Measurements from ENCODE around the gene DHRS12.

The DHRS12 gene

DNA sequence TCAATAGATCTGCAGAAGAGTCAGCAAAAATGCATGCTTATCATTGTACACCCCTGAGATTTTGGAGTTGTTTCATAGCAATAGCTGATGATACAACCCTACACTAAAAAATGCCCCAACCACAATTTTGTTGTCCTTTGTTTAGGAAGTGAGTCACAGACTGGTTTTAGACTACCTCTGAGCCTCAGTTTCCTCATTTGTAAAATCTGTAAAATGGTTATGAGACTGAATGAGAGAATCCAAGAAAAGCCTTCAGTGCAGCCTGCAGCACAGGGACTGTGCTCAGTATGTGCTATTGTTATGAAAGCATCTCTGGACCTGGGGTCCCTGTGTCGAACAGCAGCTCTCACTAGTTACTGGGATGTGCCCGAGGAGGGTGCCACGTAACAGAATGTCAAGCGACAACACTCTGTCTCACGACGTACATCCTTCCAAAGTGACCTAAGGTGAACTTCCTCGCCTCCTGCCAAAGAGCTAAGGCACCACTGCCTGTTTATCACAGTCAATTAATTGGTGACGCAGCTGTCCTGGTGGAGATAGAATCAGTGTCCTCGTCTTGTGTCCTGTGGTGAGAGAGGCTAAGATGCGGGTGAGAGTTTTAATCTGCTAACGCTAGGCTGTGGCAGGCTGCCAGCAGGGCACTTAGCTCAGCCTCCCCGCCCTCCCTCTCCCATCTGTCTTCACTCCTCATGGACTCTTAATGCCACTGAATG, 18.1 kb downstream of the DHRS12 start:
- no peak overlapping the region for H3K27ac Mint-ChIP-seq
- no peak overlapping the region for H3K4me3 Mint-ChIP-seq

DNA sequence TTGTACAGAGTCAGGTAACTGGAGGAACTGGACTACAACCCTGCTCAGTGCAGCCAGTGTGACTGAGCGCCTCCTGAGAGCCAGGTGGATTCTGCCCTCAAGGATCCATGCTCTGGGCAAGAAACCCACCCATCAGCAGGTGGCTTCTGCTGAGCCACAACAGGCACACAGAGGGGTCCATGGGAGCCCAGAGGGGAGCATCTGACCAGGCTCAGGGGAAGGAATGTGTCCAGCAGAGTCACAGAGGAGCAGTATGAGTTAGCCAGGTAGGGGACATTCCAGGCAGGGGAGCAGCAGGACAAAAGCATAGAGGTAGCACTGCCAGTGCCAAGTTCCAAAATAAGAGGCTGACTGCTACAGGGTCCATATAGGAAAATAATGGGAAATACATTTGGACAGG, 19.9 kb downstream of the DHRS12 start:
- Mint-ChIP-seq H3K9me3 (ENCODE audit: low read depth) (no peaks in the 10 kb centered on the region), H3K27ac (no peak overlapping the region)

More for the DNA sequence above, 18.1 kb downstream of the DHRS12 start:
- Mint-ChIP-seq H3K27me3 (no peaks in the 10 kb centered on the region), H3K4me1 (ENCODE audit: low read depth) (peaks cover under 1% of the 10 kb centered on the region), H3K9me3 (ENCODE audit: low read depth) (no peaks in the 10 kb centered on the region), H3K36me3 (peaks cover 4% of the 10 kb centered on the region)

DNA sequence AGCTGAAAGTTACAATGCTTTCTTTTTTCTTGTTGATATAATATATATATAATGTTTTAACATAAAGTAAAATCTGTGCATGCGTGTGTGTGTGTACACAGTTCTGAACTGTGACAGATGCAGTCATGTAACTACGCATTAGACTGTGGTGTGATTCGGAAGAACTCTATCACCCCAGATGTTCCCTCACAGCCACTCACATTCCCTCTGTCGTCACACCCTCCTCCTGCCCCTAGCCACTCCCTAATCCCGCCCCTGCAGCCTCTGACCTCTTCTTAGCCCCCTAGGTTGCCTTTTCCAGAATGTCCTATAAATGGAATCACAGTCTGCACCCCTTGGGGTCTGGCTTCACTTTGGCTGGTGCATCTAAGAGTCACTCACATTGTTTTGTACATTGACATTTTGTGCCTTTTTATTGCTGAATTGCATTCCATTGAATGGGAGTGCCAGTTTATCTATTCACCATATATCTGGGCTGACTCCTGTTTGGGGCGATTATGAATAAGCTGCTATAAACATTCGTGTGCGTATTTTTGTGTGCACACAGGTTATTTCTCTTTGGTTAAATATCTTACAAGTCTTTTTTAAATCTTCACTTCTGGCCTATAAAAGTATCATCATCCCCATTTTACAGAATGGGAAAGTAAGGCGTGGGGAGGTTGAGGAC, 20.4 kb downstream of the DHRS12 start:
- no peaks in the 10 kb centered on the region for H3K27me3 Mint-ChIP-seq
- H3K36me3 Mint-ChIP-seq: peaks cover 7% of the 10 kb centered on the region
- H3K27ac Mint-ChIP-seq: no peak overlapping the region
- no peaks in the 10 kb centered on the region for H3K9me3 Mint-ChIP-seq (ENCODE audit: low read depth)
- H3K4me1 Mint-ChIP-seq (ENCODE audit: low read depth): no peaks in the 10 kb centered on the region
- H3K4me3 Mint-ChIP-seq: no peak overlapping the region

More for the DNA sequence above, 19.9 kb downstream of the DHRS12 start:
- peaks cover 7% of the 10 kb centered on the region for H3K36me3 Mint-ChIP-seq
- no peaks in the 10 kb centered on the region for H3K27me3 Mint-ChIP-seq
- H3K4me1 Mint-ChIP-seq (ENCODE audit: low read depth): no peaks in the 10 kb centered on the region
- H3K4me3 Mint-ChIP-seq: no peak overlapping the region

DNA sequence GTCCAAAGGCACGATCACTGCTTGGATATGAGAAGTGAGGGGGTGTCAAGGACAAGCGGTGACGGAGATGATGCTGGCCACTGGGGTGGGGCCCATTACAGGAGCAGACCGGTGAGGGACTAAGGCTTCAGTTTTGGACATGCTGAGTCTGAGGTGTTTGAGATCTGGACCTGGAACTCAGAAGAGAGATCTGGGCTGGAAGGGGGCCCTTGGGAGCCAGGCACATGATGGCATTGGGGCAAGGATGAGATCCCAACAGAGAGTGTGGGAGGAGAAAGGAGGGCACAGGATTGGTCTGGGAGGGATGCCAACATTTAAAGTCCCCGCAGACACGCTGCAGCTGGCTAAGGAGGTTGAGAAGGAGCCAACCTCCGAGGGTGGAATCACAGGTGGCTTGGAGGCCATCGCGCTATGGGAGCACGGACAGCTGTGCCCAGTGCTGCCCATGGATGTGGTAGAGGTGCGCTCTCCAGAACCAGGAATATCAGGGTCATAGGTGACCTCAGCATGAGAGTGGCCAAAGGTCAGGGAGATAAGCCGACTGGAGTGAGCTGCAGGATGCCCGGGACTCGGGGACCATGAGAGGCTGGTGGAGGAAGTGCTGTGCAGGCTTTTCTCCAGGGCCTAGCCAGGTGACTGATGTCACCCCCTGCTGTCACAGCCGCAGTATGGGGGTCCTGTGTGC, 21.8 kb downstream of the DHRS12 start:
- Mint-ChIP-seq H3K27me3 (no peaks in the 10 kb centered on the region), H3K9me3 (ENCODE audit: low read depth) (no peaks in the 10 kb centered on the region), H3K4me3 (no peak overlapping the region), H3K27ac (no peak overlapping the region), H3K4me1 (ENCODE audit: low read depth) (no peaks in the 10 kb centered on the region), H3K36me3 (peaks cover 7% of the 10 kb centered on the region)

DNA sequence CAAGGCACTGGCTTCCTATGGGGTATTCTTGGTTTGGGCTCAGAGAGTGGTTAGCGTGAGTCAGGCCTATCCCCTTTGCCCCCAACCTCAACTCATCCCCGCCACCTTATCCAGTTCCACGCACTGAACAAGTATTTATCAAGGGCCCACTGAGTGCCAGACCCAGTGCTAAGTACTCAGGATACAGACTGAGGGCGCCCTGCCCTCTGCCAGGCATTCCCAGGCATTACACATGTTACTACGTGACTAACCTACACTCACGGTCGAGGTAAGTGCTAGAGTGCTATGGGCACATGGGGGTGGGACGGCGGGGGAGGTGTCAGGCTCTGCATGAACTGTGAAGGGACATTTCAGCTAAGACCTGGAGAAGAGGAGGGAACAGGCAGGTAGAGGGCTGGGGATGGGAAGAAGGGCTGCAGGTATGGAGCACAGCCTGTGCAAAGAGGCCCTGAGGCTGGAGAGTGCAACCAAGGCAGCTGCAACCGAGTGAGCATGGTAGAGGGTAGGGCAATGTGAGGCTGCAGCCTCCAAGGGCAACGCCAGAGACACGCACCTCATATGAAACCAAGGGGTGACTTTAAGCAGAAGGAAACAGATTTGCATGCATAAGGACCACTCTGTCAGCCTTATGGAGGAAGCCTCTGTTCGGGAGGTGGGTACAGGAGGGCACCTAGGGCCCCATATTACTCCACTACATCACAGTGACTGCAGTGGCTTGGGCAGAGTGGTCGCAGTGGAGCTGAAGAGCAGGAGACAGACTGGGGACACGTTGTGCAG, 22.5 kb downstream of the DHRS12 start:
- Mint-ChIP-seq H3K36me3 (peaks cover 7% of the 10 kb centered on the region), H3K9me3 (ENCODE audit: low read depth) (no peaks in the 10 kb centered on the region), H3K4me3 (no peak overlapping the region), H3K4me1 (ENCODE audit: low read depth) (no peaks in the 10 kb centered on the region), H3K27me3 (no peaks in the 10 kb centered on the region), H3K27ac (no peak overlapping the region)

DNA sequence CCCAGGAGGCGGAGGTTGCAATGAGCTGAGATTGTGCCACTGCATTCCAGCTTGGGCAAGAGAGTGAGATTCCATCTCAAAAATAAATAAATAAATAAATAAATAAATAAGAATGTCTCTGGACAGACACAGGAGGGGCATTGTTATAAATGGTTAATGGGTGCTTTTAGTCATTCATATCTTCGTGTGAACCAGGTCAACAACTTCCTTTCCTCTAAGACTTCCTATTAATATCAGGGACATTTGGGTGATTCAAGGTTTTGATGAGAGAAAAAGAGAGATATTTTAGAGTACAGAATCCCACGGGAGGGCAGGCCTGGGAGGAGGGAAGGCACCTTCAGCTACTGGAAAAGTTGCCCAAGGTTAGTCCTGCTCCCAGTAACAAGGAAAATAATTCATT, 23.9 kb downstream of the DHRS12 start:
- Mint-ChIP-seq H3K9me3 (ENCODE audit: low read depth) (no peaks in the 10 kb centered on the region), H3K4me3 (no peak overlapping the region), H3K27me3 (no peaks in the 10 kb centered on the region), H3K36me3 (peaks cover 7% of the 10 kb centered on the region), H3K4me1 (ENCODE audit: low read depth) (no peaks in the 10 kb centered on the region), H3K27ac (no peak overlapping the region)

DNA sequence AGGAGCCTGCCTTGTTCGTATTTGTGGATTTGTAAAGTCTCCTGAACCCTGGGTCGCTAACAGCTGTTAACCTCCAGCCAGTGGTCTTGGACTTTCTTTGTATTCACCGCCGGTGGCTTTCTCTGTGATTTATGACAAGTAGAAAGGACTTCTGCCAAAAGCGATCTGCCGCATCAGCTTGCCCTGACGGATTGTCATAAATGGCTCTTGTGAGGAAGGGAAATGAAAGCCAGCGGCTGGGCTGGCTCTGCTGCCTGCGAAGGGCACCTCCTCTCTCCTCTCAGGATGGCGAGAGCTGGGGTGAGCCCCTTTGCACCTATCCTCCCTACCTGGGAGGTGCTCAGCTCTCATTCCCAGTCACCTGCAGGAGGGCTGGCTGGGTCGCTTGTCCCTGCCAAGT, 25.6 kb downstream of the DHRS12 start:
- Mint-ChIP-seq H3K36me3 (peaks cover 7% of the 10 kb centered on the region), H3K27ac (no peak overlapping the region), H3K9me3 (ENCODE audit: low read depth) (no peaks in the 10 kb centered on the region), H3K4me1 (ENCODE audit: low read depth) (no peaks in the 10 kb centered on the region), H3K27me3 (no peaks in the 10 kb centered on the region), H3K4me3 (no peak overlapping the region)

DNA sequence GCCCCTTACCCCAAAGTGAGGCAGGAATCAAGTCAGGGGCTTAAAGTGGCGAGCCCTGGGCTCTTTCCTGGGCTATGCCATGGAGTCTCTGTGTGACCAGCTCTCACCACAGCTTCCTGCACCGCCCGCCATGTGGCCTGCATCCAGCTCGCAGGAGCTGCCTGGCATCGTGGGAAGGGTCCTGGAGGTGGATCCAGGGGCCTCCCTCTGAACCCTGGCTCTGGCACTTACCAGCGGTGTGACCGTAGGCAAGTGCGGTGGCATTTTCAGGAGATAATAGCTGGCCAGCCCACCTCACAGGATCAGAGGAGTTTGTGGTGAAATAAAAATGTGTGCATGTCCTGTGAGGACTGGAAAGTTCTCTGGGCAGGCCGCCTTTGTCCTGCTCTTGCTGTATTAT, 26.0 kb downstream of the DHRS12 start:
- no peaks in the 10 kb centered on the region for H3K27me3 Mint-ChIP-seq
- no peaks in the 10 kb centered on the region for H3K9me3 Mint-ChIP-seq (ENCODE audit: low read depth)
- H3K36me3 Mint-ChIP-seq: peaks cover 7% of the 10 kb centered on the region
- H3K4me1 Mint-ChIP-seq (ENCODE audit: low read depth): no peaks in the 10 kb centered on the region
- no peak overlapping the region for H3K27ac Mint-ChIP-seq
- no peak overlapping the region for H3K4me3 Mint-ChIP-seq

DNA sequence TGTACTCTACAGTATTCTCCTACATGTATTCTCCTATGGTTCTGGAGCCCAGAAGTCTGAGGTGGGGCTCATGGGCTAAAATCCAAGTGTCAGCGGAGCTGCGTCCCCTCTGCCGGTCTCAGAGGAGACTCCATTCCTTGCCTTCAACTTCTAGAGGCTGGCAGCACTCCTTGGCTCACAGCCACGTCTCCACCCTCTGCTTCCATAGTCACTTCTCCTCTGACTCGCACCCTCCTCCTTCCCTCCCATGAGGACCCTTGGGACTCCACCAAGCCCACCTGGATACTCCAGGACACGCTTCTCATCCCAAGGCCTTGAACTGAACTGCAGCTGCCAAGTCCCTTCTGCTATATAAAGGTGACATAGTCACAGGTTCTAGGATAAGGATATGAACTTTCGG, 27.8 kb downstream of the DHRS12 start:
- Mint-ChIP-seq H3K4me3 (no peak overlapping the region), H3K36me3 (peaks cover 7% of the 10 kb centered on the region), H3K9me3 (ENCODE audit: low read depth) (no peaks in the 10 kb centered on the region), H3K27ac (no peak overlapping the region), H3K4me1 (ENCODE audit: low read depth) (no peaks in the 10 kb centered on the region), H3K27me3 (no peaks in the 10 kb centered on the region)

DNA sequence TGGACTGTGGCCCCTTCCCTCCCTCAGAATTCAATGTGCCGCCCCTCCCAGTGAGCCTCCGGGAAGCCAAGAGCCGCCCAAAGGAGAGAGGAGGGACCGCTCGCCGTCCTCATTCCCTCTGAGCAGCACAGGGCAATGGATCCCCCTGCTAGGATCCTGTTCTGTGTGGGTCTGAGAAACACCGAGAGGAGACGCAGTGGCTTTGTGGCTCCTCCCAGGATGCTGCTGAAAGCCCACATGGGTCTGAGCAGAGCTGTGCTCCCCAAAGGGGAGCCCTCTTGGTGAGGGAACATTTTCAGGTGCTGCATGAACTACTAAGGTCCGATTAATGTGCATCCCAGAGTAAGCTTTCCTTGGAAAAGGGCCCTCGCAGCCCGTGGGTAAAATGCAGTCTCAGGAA, 30.4 kb downstream of the DHRS12 start:
- H3K27ac Mint-ChIP-seq: no peak overlapping the region
- no peaks in the 10 kb centered on the region for H3K9me3 Mint-ChIP-seq (ENCODE audit: low read depth)
- H3K4me1 Mint-ChIP-seq (ENCODE audit: low read depth): no peaks in the 10 kb centered on the region
- H3K27me3 Mint-ChIP-seq: no peaks in the 10 kb centered on the region
- no peaks in the 10 kb centered on the region for H3K36me3 Mint-ChIP-seq
- H3K4me3 Mint-ChIP-seq: no peak overlapping the region

DNA sequence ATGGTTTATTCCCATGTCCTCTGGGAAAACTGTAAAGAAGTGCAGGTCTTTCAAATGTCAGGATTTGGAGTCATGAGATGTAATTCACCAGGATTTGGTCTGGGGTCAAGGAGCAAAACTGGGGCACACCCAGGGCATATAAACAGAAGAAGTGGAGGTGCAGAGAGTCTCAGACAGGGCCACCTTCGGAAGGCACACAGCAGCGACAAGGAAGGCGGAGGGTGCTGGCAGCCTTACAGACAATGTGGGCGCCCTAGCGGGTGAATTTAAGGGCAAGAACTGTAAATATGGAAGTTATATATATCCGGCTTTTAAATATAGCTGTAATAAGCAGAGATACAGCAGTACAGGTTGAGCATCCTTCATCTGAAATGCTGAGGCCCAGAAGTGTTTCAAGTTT, 31.2 kb downstream of the DHRS12 start:
- Mint-ChIP-seq H3K4me3 (no peak overlapping the region), H3K27me3 (no peaks in the 10 kb centered on the region), H3K36me3 (no peaks in the 10 kb centered on the region), H3K27ac (no peak overlapping the region), H3K9me3 (ENCODE audit: low read depth) (no peaks in the 10 kb centered on the region), H3K4me1 (ENCODE audit: low read depth) (no peaks in the 10 kb centered on the region)

DNA sequence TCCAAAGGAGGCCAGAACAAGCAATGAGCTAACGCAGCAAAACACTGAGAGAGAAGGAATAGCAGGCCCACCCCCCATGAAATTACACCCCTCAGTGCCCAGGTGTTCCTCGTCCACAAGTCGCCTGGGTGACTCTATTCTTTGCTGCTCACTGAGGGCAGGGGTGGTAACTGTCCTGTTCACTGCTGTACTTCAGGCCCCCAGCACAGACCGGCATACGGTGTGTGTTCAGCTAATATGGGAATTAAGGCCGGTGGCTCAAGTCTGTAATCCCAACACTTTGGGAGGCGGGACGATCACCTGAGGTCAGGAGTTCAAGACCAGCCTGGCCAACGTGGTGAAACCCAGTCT, 31.9 kb downstream of the DHRS12 start:
- peak overlapping the region; percentile 34 for H3K27ac Mint-ChIP-seq
- H3K27me3 Mint-ChIP-seq: no peaks in the 10 kb centered on the region
- H3K36me3 Mint-ChIP-seq: no peaks in the 10 kb centered on the region
- H3K4me1 Mint-ChIP-seq (ENCODE audit: low read depth): no peaks in the 10 kb centered on the region
- H3K4me3 Mint-ChIP-seq: no peak overlapping the region
- H3K9me3 Mint-ChIP-seq (ENCODE audit: low read depth): no peaks in the 10 kb centered on the region

DNA sequence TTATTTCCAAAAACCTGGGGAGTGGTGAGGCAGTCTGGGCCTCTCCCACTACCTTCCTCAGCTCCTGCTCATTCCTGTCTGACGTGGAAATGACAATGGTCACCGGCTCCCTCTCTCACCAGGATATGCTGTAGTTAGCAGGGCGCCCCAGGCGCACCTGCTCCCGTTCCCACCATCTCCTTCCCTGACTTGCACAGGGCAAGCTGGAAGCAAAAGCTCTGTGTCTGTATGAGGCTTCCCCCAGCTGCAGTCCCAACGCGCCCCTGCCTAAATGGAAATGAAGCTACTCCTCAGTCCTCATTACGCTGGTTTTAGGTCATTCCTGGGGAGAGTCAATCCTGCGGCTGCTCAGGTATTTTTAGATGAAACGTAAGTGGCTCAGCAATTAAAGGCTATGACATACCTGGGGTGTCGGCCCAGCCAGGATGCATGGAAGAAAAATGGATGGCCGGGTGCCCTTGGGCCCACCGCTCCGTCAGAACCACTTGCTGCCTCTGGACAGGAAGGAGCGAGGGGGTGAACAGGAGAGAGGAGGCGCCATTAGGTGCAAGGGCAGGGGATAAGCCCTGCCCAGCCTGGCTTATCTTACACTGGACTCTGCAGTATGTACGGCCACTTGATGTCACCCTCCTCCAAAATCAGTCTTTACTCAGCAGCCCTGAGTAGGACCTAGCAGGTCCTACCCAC, 32.4 kb downstream of the DHRS12 start:
- Mint-ChIP-seq H3K9me3 (ENCODE audit: low read depth) (no peaks in the 10 kb centered on the region), H3K27me3 (no peaks in the 10 kb centered on the region), H3K4me3 (no peak overlapping the region), H3K36me3 (no peaks in the 10 kb centered on the region), H3K27ac (no peak overlapping the region), H3K4me1 (ENCODE audit: low read depth) (no peaks in the 10 kb centered on the region)

DNA sequence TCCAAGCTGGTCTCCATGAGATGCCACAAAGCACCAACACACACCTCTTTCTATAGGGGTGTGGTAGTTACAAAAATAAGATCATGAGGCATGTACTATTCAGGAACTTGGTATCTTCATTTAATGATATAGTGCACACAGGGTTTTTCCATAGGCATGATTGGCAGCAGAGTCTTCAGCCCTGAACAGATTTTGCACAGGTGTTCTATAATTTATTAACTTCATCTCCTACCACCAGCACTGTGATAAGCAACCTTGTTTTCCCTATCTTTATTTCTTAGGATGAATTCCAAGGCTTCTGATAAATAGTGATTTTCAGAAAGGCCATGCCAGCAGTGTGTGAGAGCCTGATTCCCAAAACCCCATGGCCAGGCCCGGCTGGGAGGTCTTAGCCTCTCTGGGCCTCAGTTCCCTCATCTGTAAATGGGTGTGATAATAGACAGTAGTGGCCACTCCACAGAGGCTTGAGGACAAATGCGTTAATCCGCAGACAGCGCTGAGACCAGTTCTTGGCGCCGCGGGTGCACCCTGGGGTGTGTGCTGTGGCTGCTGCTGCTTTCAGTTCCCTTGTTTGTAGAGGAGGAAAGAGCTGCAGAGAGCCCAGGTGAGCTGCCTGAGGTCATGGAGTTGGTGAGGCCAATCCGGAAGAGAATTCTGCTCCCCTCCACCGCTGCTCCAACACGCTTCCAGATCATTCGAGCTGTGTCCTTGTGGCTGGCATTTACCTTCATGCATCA, 33.1 kb downstream of the DHRS12 start:
- Mint-ChIP-seq H3K9me3 (ENCODE audit: low read depth) (no peaks in the 10 kb centered on the region), H3K27me3 (no peaks in the 10 kb centered on the region), H3K27ac (peak overlapping the region; percentile 41), H3K36me3 (no peaks in the 10 kb centered on the region), H3K4me1 (ENCODE audit: low read depth) (peaks cover 5% of the 10 kb centered on the region), H3K4me3 (no peak overlapping the region)
